DND-41 (cell line): ENCODE results near the gene DNAH12.

ENCODE experiments used
- ATAC-seq: fragments of 200-7000 bp; cut with Tn5 transposase; 3 replicates; pipeline ENCODE4 v1.9.1; 2021; ENCODE audit warnings: low read depth; ENCODE audit not compliant: insufficient read depth
- DNase-seq: peaks from one replicate; pipeline ENCODE4 v3.0.0-alpha.2; 2020
- H2AFZ ChIP-seq: 2 replicates; pipeline ENCODE4 v1.6.0; 2012; ENCODE audit warnings: low read depth, low read length
- H3K27ac ChIP-seq: 2 replicates; pipeline ENCODE4 v1.5.1; 2012; ENCODE audit warnings: low read length, inconsistent platforms
- H3K27me3 ChIP-seq: fragments of 200-600 bp; sonication (generic); 2 replicates; pipeline ENCODE4 v1.6.0; 2012; ENCODE audit warnings: low read length, mild to moderate bottlenecking, inconsistent platforms; ENCODE audit not compliant: insufficient read depth, poor library complexity
- H3K36me3 ChIP-seq: 2 replicates; pipeline ENCODE4 v1.5.1; 2012; ENCODE audit warnings: low read length, inconsistent platforms; ENCODE audit not compliant: insufficient read depth
- H3K4me1 ChIP-seq: 2 replicates; pipeline ENCODE4 v1.5.1; 2012; ENCODE audit warnings: mild to moderate bottlenecking, low read length; ENCODE audit not compliant: insufficient read depth
- H3K4me2 ChIP-seq: 2 replicates; pipeline ENCODE4 v1.6.0; 2012; ENCODE audit warnings: mild to moderate bottlenecking, moderate library complexity, low read length, inconsistent platforms; ENCODE audit not compliant: insufficient read depth
- H3K4me3 ChIP-seq, 2 experiments: fragments of 200-600 bp in 1 of 2; shearing (Covaris generic) in 1 of 2; 2 replicates each; pipeline ENCODE4 v1.5.1; 2012 to 2016; ENCODE audit warnings: inconsistent platforms in 2 of 2, low read length in 2 of 2, mild to moderate bottlenecking in 2 of 2, low read depth in 1 of 2, moderate library complexity in 1 of 2
- H3K79me2 ChIP-seq: 2 replicates; pipeline ENCODE4 v1.6.0; 2012; ENCODE audit warnings: low read length, inconsistent platforms; ENCODE audit not compliant: insufficient read depth
- H3K9ac ChIP-seq: 2 replicates; pipeline ENCODE4 v1.6.0; 2012; ENCODE audit warnings: low read depth, mild to moderate bottlenecking, inconsistent platforms, low read length, moderate library complexity
- H3K9me3 ChIP-seq: 2 replicates; pipeline ENCODE4 v1.5.1; 2012; ENCODE audit warnings: low read length, moderate library complexity, mild to moderate bottlenecking, inconsistent platforms; ENCODE audit not compliant: insufficient read depth, severe bottlenecking
- H4K20me1 ChIP-seq: 2 replicates; pipeline ENCODE4 v1.6.0; 2012; ENCODE audit warnings: low read length; ENCODE audit not compliant: insufficient read depth
- CTCF ChIP-seq: IDR thresholded peaks from 2 replicates; pipeline ENCODE4 v1.5.1; 2012; ENCODE audit warnings: borderline replicate concordance, low read length, moderate library complexity, mild to moderate bottlenecking; ENCODE audit not compliant: poor library complexity, severe bottlenecking; ENCODE audit errors: extremely low read depth
- EZH2 ChIP-seq: IDR thresholded peaks from 3 replicates; pipeline ENCODE4 v1.6.1; 2012; ENCODE audit warnings: borderline replicate concordance, low read depth, mild to moderate bottlenecking, moderate library complexity, low read length, inconsistent platforms; ENCODE audit not compliant: severe bottlenecking

DNAH12 gene

GRCh38 chr3:57546616-57547015 is 2.5 kb upstream of the DNAH12 start:
- no peaks in the 10 kb centered on the region for H3K4me1 ChIP-seq
- no peak overlapping the region for H3K4me3 ChIP-seq
- H3K9ac ChIP-seq, result no peak overlapping the region
- H3K27ac ChIP-seq, result no peak overlapping the region
- no peaks in the 10 kb centered on the region for H3K36me3 ChIP-seq
- no peaks in the 10 kb centered on the region for H3K9me3 ChIP-seq
- H2AFZ ChIP-seq, result no peak overlapping the region
- no peaks in the 10 kb centered on the region for H3K79me2 ChIP-seq
- no peak for ATAC-seq
- TF ChIP-seq EZH2, result no peak
- TF ChIP-seq CTCF, result no peak
- no peaks in the 10 kb centered on the region for H3K27me3 ChIP-seq
- no peaks in the 10 kb centered on the region for H4K20me1 ChIP-seq
- DNase-seq, result no peak
- H3K4me2 ChIP-seq, result no peak overlapping the region

- Histone ChIP-seq H3K4me1 (no peaks in the 10 kb centered on the region), H3K9me3 (no peaks in the 10 kb centered on the region), H3K4me3 (no peak overlapping the region), H3K9ac (no peak overlapping the region), H3K27ac (no peak overlapping the region), H4K20me1 (no peaks in the 10 kb centered on the region), H3K79me2 (no peaks in the 10 kb centered on the region), H3K27me3 (no peaks in the 10 kb centered on the region), H3K36me3 (no peaks in the 10 kb centered on the region), H2AFZ (no peak overlapping the region), H3K4me2 (no peak overlapping the region)
- no peak for ATAC-seq
- no peak for TF ChIP-seq CTCF
- TF ChIP-seq EZH2, result no peak
- no peak for DNase-seq
Measured at GRCh38 chr3:57545636-57546268, 1.6 kb upstream of the DNAH12 start.

GRCh38 chr3:57538465-57538864 is 5.7 kb downstream of the DNAH12 start:
- Histone ChIP-seq H3K36me3 (no peaks in the 10 kb centered on the region), H3K4me3 (no peak overlapping the region), H3K27me3 (no peaks in the 10 kb centered on the region), H4K20me1 (no peaks in the 10 kb centered on the region), H3K9me3 (no peaks in the 10 kb centered on the region), H3K27ac (no peak overlapping the region), H3K9ac (no peak overlapping the region), H2AFZ (no peak overlapping the region), H3K4me2 (no peak overlapping the region), H3K79me2 (no peaks in the 10 kb centered on the region), H3K4me1 (no peaks in the 10 kb centered on the region)
- ATAC-seq (no peak), DNase-seq (no peak)
- no peak for TF ChIP-seq CTCF
- no peak for TF ChIP-seq EZH2
